Peyer's patch (tissue), 4 donors: ENCODE data around the gene NOL9. TPM values are rescaled to one million over a fixed set of nuclear protein-coding genes. Genes with fewer than 3 reads are reported as not detected.

Source experiments
- DNase-seq, 3 donors: peaks; one replicate each; pipeline ENCODE4 v3.0.0-alpha.2; 2017 to 2019
- H3K27ac ChIP-seq, 4 donors: fragments of 200-600 bp; sonication (generic); one replicate each; pipeline ENCODE4 v1.5.1; 2016 to 2019
- H3K27me3 ChIP-seq, 2 donors: fragments of 200-600 bp; sonication (generic); one replicate each; pipeline ENCODE4 v1.5.1; 2019
- H3K36me3 ChIP-seq, 3 donors: fragments of 200-600 bp; sonication (generic); one replicate each; pipeline ENCODE4 v1.5.1; 2016 to 2019
- H3K4me1 ChIP-seq, 4 donors: fragments of 200-600 bp; sonication (generic); one replicate each; pipeline ENCODE4 v1.5.1; 2016 to 2019
- H3K4me3 ChIP-seq, 4 donors: fragments of 200-600 bp; sonication (generic); 1 replicate in 3 of 4; 2 replicates in 1 of 4; pipeline ENCODE4 v1.5.1; 2016 to 2019; ENCODE audit warnings: mild to moderate bottlenecking in 1 of 4
- H3K9me3 ChIP-seq, 4 donors: fragments of 200-600 bp; sonication (generic); one replicate each; pipeline ENCODE4 v1.5.1; 2016 to 2019; ENCODE audit warnings: mild to moderate bottlenecking in 1 of 4
- CTCF ChIP-seq, 6 experiments: fragments of 450-650 bp in 4 of 6; fragments of 200-600 bp in 2 of 6; sonication (generic) in 1 of 6; IDR thresholded peaks; one replicate each; pipeline ENCODE4 v1.5.1; 2017 to 2019; ENCODE audit warnings: antibody characterized with exemption in 6 of 6, mild to moderate bottlenecking in 3 of 6, moderate library complexity in 1 of 6
- POLR2A ChIP-seq, 2 donors: fragments of 450-650 bp; IDR thresholded peaks; one replicate each; pipeline ENCODE4 v1.5.1; 2017; ENCODE audit warnings: antibody characterized with exemption in 2 of 2, mild to moderate bottlenecking in 2 of 2, moderate library complexity in 2 of 2
- total RNA-seq, 4 donors: library from RNA; depleted of rRNA; stranded (reverse); fragments of >200 nt; gene quantifications; one replicate each; pipeline ENCODE4 v1.1.0, GENCODE V29; 2016

The NOL9 gene
- total RNA-seq, 4 donors from 2014 or later = 19.0 to 28.0 (median 22.5) TPM

GRCh38 chr1:6574025-6574620 is 19.8 kb upstream of the NOL9 start:
- Histone ChIP-seq H3K4me1 (peaks cover under 1 to 2% (median under 1%) of the 10 kb centered on the region in 4 donors), H3K9me3 (no peaks in the 10 kb centered on the region), H3K27me3 (no peaks in the 10 kb centered on the region), H3K4me3 (no peak overlapping the region), H3K36me3 (no peaks in the 10 kb centered on the region), H3K27ac (no peak overlapping the region)
- TF ChIP-seq CTCF (IDR thresholded peaks at IDR 0.05) (no peak), POLR2A (IDR thresholded peaks at IDR 0.05) (no peak)
- DNase-seq = no peak

GRCh38 chr1:6572653-6573383 is 18.5 kb upstream of the NOL9 start:
- TF ChIP-seq CTCF (IDR thresholded peaks at IDR 0.05) (no peak), POLR2A (IDR thresholded peaks at IDR 0.05) (no peak)
- Histone ChIP-seq H3K27me3 (no peaks in the 10 kb centered on the region), H3K4me1 (no peaks in the 10 kb centered on the region), H3K9me3 (no peaks in the 10 kb centered on the region), H3K36me3 (no peaks in the 10 kb centered on the region), H3K27ac (no peak overlapping the region), H3K4me3 (no peak overlapping the region)
- no peak for DNase-seq

- H3K9me3 ChIP-seq = no peaks in the 10 kb centered on the region
- no peaks in the 10 kb centered on the region for H3K36me3 ChIP-seq
- no peaks in the 10 kb centered on the region for H3K27me3 ChIP-seq
- DNase-seq = no peak
- no peak overlapping the region for H3K27ac ChIP-seq
- no peak overlapping the region for H3K4me3 ChIP-seq
- TF ChIP-seq CTCF (IDR thresholded peaks at IDR 0.05) (no peak), POLR2A (IDR thresholded peaks at IDR 0.05) (no peak)
- no peaks in the 10 kb centered on the region for H3K4me1 ChIP-seq
Observed at GRCh38 chr1:6570987-6571386, 16.7 kb upstream of the NOL9 start.

GRCh38 chr1:6570100-6570499 is 15.8 kb upstream of the NOL9 start:
- no peak overlapping the region for H3K4me3 ChIP-seq
- no peaks in the 10 kb centered on the region for H3K9me3 ChIP-seq
- H3K27ac ChIP-seq = no peak overlapping the region
- H3K27me3 ChIP-seq = no peaks in the 10 kb centered on the region
- TF ChIP-seq POLR2A (IDR thresholded peaks at IDR 0.05) = no peak
- no peak for TF ChIP-seq CTCF (IDR thresholded peaks at IDR 0.05)
- DNase-seq = no peak
- no peaks in the 10 kb centered on the region for H3K4me1 ChIP-seq
- no peaks in the 10 kb centered on the region for H3K36me3 ChIP-seq

GRCh38 chr1:6569033-6569432 is 14.7 kb upstream of the NOL9 start:
- TF ChIP-seq CTCF (IDR thresholded peaks at IDR 0.05) (no peak), POLR2A (IDR thresholded peaks at IDR 0.05) (no peak)
- DNase-seq = no peak
- Histone ChIP-seq H3K4me1 (no peaks in the 10 kb centered on the region), H3K9me3 (no peaks in the 10 kb centered on the region), H3K36me3 (no peaks in the 10 kb centered on the region), H3K27me3 (no peaks in the 10 kb centered on the region), H3K4me3 (no peak overlapping the region), H3K27ac (no peak overlapping the region)
